Measurements from ENCODE around the gene ZMYND8.
"Not testable (repeated sequence)": the region's sequence is repeated elsewhere in the genome, so short reads cannot be mapped to it uniquely, and the experiment has no call there.

ZMYND8 gene

GRCh38 chr20:47223896-47224295 lies 132.6 kb downstream of the ZMYND8 start:
- DNase-seq (ENCODE audit: low spot score) = no peak

- no peak for DNase-seq (ENCODE audit: low spot score)
Observed at GRCh38 chr20:47222468-47223119, 133.9 kb downstream of the ZMYND8 start.

GRCh38 chr20:47221036-47221625 lies 135.4 kb downstream of the ZMYND8 start:
- DNase-seq (ENCODE audit: low spot score) = no peak

- no peak for DNase-seq (ENCODE audit: low spot score)
Observed at GRCh38 chr20:47220161-47220582, 136.3 kb downstream of the ZMYND8 start.

- no peak for DNase-seq (ENCODE audit: low spot score)
Observed at GRCh38 chr20:47217482-47218446, 138.7 kb downstream of the ZMYND8 start.

- DNase-seq (ENCODE audit: low spot score) = no peak
Observed at GRCh38 chr20:47216819-47217410, 139.6 kb downstream of the ZMYND8 start.

- DNase-seq (ENCODE audit: low spot score) = no peak
Observed at GRCh38 chr20:47215653-47216397, 140.7 kb downstream of the ZMYND8 start.

GRCh38 chr20:47213966-47214365 lies 142.5 kb downstream of the ZMYND8 start:
- DNase-seq (ENCODE audit: low spot score) = no peak

- DNase-seq (ENCODE audit: low spot score) = no peak
Observed at GRCh38 chr20:47212606-47213207, 143.8 kb downstream of the ZMYND8 start.

GRCh38 chr20:47211036-47211435 lies 145.5 kb downstream of the ZMYND8 start:
- no peak for DNase-seq (ENCODE audit: low spot score)

GRCh38 chr20:47210470-47210869 lies 146.0 kb downstream of the ZMYND8 start:
- no peak for DNase-seq (ENCODE audit: low spot score)

GRCh38 chr20:47209982-47210381 lies 146.5 kb downstream of the ZMYND8 start:
- DNase-seq (ENCODE audit: low spot score) = no peak

- no peak for DNase-seq (ENCODE audit: low spot score)
Observed at GRCh38 chr20:47208534-47209174, 147.8 kb downstream of the ZMYND8 start.

GRCh38 chr20:47206962-47207641 lies 149.4 kb downstream of the ZMYND8 start:
- DNase-seq (ENCODE audit: low spot score) = no peak

GRCh38 chr20:47206552-47206951 lies 149.9 kb downstream of the ZMYND8 start:
- not testable (repeated sequence) for DNase-seq (ENCODE audit: low spot score)

GRCh38 chr20:47205577-47206123 lies 150.8 kb downstream of the ZMYND8 start:
- peak; percentile 22 for DNase-seq (ENCODE audit: low spot score)

GRCh38 chr20:47204850-47205122 lies 151.7 kb downstream of the ZMYND8 start:
- DNase-seq (ENCODE audit: low spot score) = not testable (repeated sequence)

GRCh38 chr20:47204008-47204849 lies 152.3 kb downstream of the ZMYND8 start:
- no peak for DNase-seq (ENCODE audit: low spot score)
